ENCODE results near the gene CEP112. TPM values are rescaled to one million over a fixed set of nuclear protein-coding genes. Genes with fewer than 3 reads are reported as not detected.

The CEP112 gene
- total and polyA plus RNA-seq, 2 of the 4 experiments (the other 2 are of a cell fraction) = 2.5 to 5.6 TPM

DNA sequence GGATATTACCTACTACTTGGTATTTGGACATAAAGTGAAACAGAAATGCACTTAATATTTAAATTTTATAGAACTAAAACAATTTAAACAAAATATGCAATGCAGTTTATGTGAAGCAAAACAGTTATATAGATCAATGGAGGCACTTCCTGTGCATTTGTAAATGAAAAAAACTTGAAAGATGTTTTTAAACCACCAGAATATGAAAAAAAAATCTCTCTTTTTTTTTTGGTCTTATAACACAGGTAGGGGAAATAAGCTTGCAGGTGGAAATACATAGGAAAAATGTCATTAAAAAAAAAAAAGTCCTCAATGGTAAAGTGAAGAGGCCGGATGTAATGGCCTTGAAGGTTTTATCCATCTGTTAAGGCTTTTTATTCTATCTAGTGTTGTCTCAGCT, 450.2 kb downstream of the CEP112 start:
- Histone ChIP-seq H4K8ac (ENCODE audit: low read depth in 2 of 2, low read length in 2 of 2) (no peak overlapping the region), H3K23ac (ENCODE audit: low read depth, low read length) (no peak overlapping the region), H3K4me1 (ENCODE audit: control insufficient read depth, insufficient read depth, low read length) (peaks cover 2% of the 10 kb centered on the region; the same call in 1 of the 2 replicates), H3K4me2 (ENCODE audit: low read depth, low read length) (no peak overlapping the region), H4K5ac (ENCODE audit: low read depth, low read length) (no peak overlapping the region), H3K9ac (ENCODE audit: low read depth, low read length) (no peak overlapping the region), H3K9me3 (ENCODE audit: control insufficient read depth, insufficient read depth, low read length) (peaks cover 5% of the 10 kb centered on the region), H4K91ac (ENCODE audit: insufficient read depth, low read depth, low read length) (no peak overlapping the region), H2BK120ac (ENCODE audit: low read depth, low read length) (no peak overlapping the region), H2BK20ac (ENCODE audit: low read depth, low read length) (no peak overlapping the region), H3K27me3 (ENCODE audit: control insufficient read depth, insufficient read depth, low read length) (no peaks in the 10 kb centered on the region), H2AFZ (replicated peaks; ENCODE audit: low read length, poor library complexity) (no peak overlapping the region), H2AK5ac (ENCODE audit: low read depth, low read length) (no peak overlapping the region), H2BK5ac (ENCODE audit: low read depth, low read length, poor library complexity, severe bottlenecking) (no peak overlapping the region), H3K18ac (ENCODE audit: low read depth, low read length) (no peak overlapping the region), H3K9me1 (ENCODE audit: insufficient read depth, low read length) (no peaks in the 10 kb centered on the region), H3K14ac (replicated peaks; ENCODE audit: low read depth, low read length) (no peak overlapping the region), H3K36me3 (ENCODE audit: control insufficient read depth, insufficient read depth, low read length) (no peaks in the 10 kb centered on the region), H4K20me1 (ENCODE audit: insufficient read depth, low read length) (no peaks in the 10 kb centered on the region), H2AK9ac (replicated peaks; ENCODE audit: low read depth, low read length, poor library complexity) (no peak overlapping the region), H3K4ac (ENCODE audit: low read depth, low read length) (no peak overlapping the region), H3K79me1 (ENCODE audit: low read depth in 1 of 2, low read length in 2 of 2) (no peaks in the 10 kb centered on the region), H3K4me3 (ENCODE audit: insufficient read depth, low read depth, low read length) (no peak overlapping the region), H3K27ac (ENCODE audit: insufficient read depth, low read length) (no peak overlapping the region), H3K56ac (ENCODE audit: extremely low read depth, insufficient read depth, low read length) (no peak overlapping the region), H2BK15ac (ENCODE audit: low read depth, low read length) (no peak overlapping the region)
- intact Hi-C loops (cut with micrococcal nuclease) = no loop called here
- in situ Hi-C loops (cut with MboI; ENCODE audit: low sequenced_read_pairs) = no loop called here
- no TSS peak for BruUV-seq (replicated peaks)
- no peak for ATAC-seq (ENCODE audit: low read depth)
- CTCF ChIA-PET = interaction anchor here (0.5 kb wide), 1 partner anchor 27 kb away, joined by 4 read pairs; no protein-coding TSS in a partner anchor
- dilution Hi-C loops (cut with HindIII; ENCODE audit: low sequenced_read_pairs, unreplicated experiment) = no loop called here
- TF ChIP-seq, protein P1, sequence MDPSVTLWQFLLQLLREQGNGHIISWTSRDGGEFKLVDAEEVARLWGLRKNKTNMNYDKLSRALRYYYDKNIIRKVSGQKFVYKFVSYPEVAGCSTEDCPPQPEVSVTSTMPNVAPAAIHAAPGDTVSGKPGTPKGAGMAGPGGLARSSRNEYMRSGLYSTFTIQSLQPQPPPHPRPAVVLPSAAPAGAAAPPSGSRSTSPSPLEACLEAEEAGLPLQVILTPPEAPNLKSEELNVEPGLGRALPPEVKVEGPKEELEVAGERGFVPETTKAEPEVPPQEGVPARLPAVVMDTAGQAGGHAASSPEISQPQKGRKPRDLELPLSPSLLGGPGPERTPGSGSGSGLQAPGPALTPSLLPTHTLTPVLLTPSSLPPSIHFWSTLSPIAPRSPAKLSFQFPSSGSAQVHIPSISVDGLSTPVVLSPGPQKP (IDR thresholded peaks at IDR 0.05; ENCODE audit: borderline replicate concordance, low read depth, low read length) = no peak
- no peak for TF ChIP-seq BHLHE40 (IDR thresholded peaks at IDR 0.05; ENCODE audit: low read depth, low read length)
- TF ChIP-seq RFX5 (IDR thresholded peaks at IDR 0.05; ENCODE audit: low read depth, low read length) = no peak
- TF ChIP-seq MAZ (IDR thresholded peaks at IDR 0.05; ENCODE audit: borderline replicate concordance, low read depth, low read length) = no peak
- no peak for TF ChIP-seq CHD1 (IDR thresholded peaks at IDR 0.05; ENCODE audit: low read depth, low read length)
- TF ChIP-seq, protein P2, sequence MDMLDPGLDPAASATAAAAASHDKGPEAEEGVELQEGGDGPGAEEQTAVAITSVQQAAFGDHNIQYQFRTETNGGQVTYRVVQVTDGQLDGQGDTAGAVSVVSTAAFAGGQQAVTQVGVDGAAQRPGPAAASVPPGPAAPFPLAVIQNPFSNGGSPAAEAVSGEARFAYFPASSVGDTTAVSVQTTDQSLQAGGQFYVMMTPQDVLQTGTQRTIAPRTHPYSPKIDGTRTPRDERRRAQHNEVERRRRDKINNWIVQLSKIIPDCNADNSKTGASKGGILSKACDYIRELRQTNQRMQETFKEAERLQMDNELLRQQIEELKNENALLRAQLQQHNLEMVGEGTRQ (IDR thresholded peaks at IDR 0.05; ENCODE audit: low read depth, low read length) = no peak
- TF ChIP-seq RCOR1 (IDR thresholded peaks at IDR 0.05; ENCODE audit: insufficient replicate concordance, low read length) = no peak
- no CpG with 5 or more reads among the region's 1 CpG for WGBS, 2 experiments (ENCODE audit: extremely low coverage in 2 of 2, insufficient read length in 1 of 2)
- no peak for DNase-seq
- POLR2A ChIA-PET (ENCODE audit: unreplicated experiment) = no interaction called here

All from IMR-90 (cell line).